ENCODE measurements around the gene TTC3.
A peak's percentile ranks its signal among the peaks of the same experiment; 100 is the strongest.

The TTC3 gene

DNA sequence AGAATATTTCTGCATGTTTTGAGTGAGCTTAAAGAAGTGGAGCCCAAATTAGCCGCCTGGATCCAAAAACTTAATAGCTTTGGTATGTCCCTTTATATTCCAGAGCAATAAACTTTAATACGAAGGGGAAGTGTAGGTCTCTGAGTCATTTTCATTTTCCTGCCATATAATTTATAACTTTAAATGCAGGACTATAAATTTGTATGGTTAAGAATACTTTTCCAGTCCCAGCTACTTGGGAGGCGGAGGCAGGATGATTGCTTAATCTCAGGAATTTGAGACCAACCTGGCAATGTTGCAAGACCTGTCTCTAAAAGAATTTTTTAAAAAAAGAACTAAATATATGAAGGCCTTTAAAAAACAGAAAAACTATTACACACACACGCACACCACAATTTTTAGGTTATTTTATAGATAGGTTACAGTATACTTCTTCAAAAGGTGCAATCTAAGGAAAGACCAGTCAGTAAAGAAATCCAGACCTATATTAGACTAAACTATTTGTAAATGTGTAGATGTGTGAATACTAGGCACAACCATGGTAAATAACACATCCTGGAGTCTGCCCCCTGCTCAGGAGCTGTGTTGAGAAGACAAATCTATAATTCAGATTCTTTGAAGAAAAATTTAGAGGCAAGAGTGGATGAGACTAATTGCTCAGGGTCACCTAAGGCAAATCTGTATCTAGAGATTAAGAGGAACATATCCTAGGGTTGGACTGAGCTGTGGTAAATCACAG is 80.3 kb downstream of the TTC3 start:
- no peak for DNase-seq (ENCODE audit: low spot score)

DNA sequence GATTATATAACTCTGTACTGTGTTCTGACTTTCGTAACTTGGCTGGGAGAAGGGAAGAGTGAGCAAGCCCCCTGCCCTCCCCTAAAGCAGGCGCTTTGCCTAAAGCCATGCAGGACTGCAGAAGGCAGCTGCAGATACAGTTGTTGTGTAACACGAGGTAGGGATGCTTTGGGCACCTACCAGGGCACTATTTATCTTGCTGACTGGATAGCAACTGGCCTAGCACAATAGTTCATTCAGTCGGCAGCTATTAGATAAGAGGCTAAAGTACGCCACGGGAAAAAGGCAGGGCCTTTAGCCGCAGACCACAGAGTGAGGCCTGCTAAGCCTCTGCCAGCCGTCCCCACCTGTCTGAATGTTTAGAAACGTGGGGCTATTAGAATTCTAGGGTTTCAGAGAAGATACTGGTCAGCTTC is 80.9 kb downstream of the TTC3 start:
- peak; percentile 44 for DNase-seq (ENCODE audit: low spot score)

DNA sequence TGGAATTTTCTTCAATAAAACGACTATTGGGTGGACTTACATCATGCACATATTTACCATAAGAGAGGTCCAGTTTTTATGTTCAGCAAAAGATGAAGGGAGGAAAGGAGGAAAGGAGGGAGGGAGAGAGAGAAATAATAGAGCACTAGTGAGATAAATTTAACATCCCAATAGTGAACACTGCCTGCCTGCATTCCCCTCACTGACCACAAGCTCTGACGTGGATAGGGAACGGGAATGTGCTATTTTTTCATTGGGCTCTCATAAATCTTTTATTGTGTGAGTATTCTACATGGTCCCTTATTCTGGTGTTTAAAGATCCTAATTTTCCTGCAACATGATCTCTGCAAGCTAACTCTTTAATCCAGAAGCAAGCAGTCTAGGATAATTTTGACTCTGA is 82.1 kb downstream of the TTC3 start:
- DNase-seq (ENCODE audit: low spot score): no peak

DNA sequence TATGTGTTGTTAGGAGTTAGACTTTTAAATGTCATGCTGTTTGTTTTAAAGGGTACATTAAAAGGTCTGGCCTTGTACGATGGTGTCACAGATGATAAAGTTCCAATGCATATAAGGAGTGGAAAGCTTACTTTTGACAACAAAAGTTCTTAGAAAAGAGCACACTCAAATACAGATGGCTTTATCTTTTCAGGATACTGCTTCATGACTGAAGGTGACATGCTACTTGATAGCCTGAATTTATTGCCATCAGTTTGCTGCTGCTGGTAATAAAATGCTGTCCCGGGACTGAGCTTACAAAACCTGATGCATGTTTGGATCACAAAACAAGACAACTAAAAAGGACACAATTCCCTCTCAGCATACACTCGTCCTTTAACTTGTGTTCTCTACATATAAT is 84.9 kb downstream of the TTC3 start:
- DNase-seq (ENCODE audit: low spot score): no peak

- DNase-seq (ENCODE audit: low spot score): no peak
Observed at GRCh38 chr21:37159053-37159776, 86.2 kb downstream of the TTC3 start.

DNA sequence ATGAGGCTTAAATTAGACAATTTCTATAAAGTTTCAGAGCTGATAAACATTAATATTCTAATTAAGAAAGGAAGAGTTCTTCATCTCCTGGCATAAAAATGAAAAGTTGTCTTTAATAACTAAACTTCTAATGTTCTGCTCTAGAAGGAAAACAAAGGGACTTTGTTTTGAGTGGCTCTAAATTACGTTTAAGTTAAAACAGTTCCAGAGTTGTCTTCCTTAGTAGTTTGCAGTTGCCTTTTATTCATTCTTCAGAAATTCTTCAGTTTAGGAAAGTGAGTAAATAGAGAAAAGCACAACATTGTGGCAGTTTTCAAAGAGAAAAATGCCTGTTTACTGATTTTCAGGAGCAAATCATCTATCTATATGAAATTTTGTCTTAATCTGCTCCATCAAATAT is 86.9 kb downstream of the TTC3 start:
- no peak for DNase-seq (ENCODE audit: low spot score)

- no peak for DNase-seq (ENCODE audit: low spot score)
Observed at GRCh38 chr21:37164742-37165141, 91.7 kb downstream of the TTC3 start.

DNA sequence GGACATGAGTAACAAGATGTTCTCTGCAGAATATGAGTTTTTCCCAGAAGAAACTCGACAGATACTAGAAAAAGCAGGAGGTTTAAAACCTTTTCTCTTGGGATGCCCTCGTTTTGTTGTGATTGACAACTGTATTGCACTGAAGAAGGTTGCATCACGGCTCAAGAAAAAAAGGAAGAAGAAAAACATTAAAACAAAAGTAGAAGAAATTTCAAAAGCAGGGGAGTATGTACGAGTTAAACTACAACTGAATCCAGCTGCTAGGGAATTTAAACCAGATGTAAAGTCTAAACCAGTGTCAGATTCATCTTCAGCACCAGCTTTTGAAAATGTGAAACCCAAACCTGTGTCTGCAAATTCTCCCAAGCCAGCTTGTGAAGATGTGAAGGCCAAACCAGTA is 92.5 kb downstream of the TTC3 start:
- DNase-seq (ENCODE audit: low spot score): no peak

DNA sequence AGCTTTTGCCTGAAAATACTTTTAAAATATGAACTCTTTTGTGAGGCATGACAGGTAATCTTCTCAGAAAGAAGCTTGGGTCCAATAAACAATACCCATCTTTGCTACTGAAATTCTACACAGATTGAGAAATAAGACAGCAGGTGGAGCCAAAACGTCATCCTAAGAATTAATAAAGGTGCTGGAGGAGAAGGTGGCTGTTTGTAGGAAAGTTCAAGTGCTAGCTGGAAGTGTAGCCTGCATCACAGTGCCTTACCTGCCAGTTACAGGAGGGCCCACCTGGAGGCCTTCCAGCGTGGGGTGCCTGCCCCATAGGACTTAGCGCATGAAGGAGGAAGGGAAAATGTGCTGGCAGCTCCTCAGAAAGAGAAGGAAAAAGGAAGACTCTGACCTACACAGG is 93.7 kb downstream of the TTC3 start:
- no peak for DNase-seq (ENCODE audit: low spot score)

DNA sequence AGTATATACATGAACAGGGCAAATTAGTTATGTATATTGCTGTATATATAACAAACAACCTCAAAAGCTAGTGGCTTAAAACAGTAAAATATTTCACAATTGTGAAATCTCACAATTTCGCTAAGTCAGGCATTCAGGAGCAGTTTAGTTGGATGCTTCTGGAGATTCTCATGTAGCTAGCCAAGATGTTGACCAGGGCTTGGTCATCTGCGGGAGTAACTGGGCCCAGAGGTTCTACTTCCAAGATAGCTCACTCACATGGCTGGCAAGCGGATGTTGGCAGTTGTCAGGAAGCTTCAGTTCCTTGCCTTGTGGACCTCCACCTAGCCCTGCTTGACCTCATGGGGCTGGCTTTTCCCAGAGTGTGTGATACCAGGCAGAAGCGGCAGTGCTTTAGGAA is 95.6 kb downstream of the TTC3 start:
- DNase-seq (ENCODE audit: low spot score): no peak

- no peak for DNase-seq (ENCODE audit: low spot score)
Observed at GRCh38 chr21:37172646-37173045, 99.6 kb downstream of the TTC3 start.

GRCh38 chr21:37176716-37177115 is 103.7 kb downstream of the TTC3 start:
- DNase-seq (ENCODE audit: low spot score): no peak

- no peak for DNase-seq (ENCODE audit: low spot score)
Observed at GRCh38 chr21:37181059-37181458, 108.0 kb downstream of the TTC3 start.

- DNase-seq (ENCODE audit: low spot score): no peak
Observed at GRCh38 chr21:37182222-37182621, 109.2 kb downstream of the TTC3 start.

DNA sequence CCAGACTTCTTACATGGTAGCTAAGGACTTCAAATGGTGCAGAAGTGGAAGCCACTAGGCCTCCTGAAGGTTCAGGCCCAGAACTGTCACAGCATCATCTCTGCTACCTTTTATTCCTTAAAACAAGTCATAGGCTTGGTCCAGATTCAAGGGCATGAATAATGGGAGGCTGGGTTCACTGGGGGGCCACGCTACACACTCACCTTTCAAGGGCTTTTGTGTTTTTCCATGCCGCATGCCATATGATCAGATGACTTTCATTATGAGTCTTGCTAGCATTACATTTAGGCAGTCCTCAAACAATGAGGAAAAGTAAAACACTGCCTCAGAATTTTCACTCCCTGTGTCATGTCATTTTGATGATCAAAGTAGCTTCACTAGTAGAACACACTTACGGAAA is 110.7 kb downstream of the TTC3 start:
- no peak for DNase-seq (ENCODE audit: low spot score)

- no peak for DNase-seq (ENCODE audit: low spot score)
Observed at GRCh38 chr21:37184784-37185593, 111.9 kb downstream of the TTC3 start.

GRCh38 chr21:37186983-37187382 is 113.9 kb downstream of the TTC3 start:
- no peak for DNase-seq (ENCODE audit: low spot score)

DNA sequence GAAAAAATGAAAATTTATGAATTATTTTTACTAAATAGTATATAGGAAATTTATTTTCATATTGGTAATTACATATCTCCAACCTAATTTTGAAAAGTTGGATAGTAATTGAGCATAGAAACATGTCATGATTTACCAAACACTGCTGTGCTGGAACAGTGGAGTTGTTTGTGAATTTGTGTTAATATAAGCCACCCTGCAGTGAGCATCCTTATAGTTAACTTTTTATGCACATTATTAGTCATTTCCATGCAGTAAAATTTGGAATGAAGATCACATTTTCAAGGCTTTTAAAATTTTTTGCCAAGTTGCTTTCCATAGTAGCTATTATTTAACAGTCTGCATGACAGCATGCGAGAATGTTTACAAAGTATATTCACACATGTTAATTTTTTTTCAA is 115.8 kb downstream of the TTC3 start:
- no peak for DNase-seq (ENCODE audit: low spot score)

DNA sequence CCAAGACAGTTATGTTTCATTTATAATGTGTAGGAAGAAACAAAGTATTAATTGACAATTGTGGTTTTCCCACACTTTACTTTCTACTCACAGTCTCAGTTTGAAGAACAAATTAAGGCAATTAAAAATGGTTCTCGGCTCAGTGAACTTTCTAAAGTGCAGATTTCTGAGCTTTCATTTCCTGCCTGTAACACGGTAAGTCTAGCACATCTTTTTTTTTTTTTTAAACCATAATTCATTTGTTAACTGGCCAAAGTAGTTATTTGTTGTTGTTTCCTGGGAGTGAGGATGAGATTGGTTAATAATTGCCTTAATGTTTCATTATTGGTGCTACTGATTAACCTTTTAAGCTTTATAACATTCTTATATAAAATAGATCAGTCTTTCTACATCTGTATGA is 119.0 kb downstream of the TTC3 start:
- no peak for DNase-seq (ENCODE audit: low spot score)

- DNase-seq (ENCODE audit: low spot score): no peak
Observed at GRCh38 chr21:37193006-37193405, 120.0 kb downstream of the TTC3 start.

DNA sequence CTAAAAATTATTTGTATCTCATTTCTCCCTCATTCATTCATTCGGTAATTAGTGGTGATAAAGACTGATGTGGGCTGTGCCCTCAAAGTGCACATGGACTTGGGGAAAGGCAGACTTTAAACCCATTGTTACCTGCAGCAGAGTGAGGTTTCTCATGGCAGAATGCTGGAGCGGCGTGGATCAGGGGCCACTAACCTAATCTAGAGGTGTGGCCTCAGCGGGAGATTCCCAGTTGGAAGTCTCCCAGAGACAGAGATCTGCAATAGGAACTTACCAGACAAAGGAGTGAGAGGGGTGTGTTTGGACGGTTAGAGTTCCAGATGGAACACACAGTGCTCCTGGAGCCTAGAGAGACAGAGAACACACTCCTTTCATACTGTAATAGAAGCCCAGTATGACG is 120.6 kb downstream of the TTC3 start:
- DNase-seq (ENCODE audit: low spot score): no peak

- no peak for DNase-seq (ENCODE audit: low spot score)
Observed at GRCh38 chr21:37195059-37195458, 122.0 kb downstream of the TTC3 start.

- DNase-seq (ENCODE audit: low spot score): no peak
Observed at GRCh38 chr21:37195610-37196009, 122.6 kb downstream of the TTC3 start.
